ENCODE measurements around the gene SORCS2. TPM values are rescaled to one million over a fixed set of nuclear protein-coding genes. Genes with fewer than 3 reads are reported as not detected.

The SORCS2 gene
- total RNA-seq, 1 experiment from 2014 or later, result 0.06 TPM

GRCh38 chr4:7697343-7697742, 505.0 kb downstream of the SORCS2 start:
- Histone ChIP-seq H3K9me3 (ENCODE audit: low read depth, low read length, poor library complexity, severe bottlenecking) (no peaks in the 10 kb centered on the region), H3K4me3 (ENCODE audit: low read depth, low read length, poor library complexity, severe bottlenecking) (no peak overlapping the region), H3K4me1 (ENCODE audit: insufficient read depth, low read length, poor library complexity, severe bottlenecking) (no peaks in the 10 kb centered on the region), H3K36me3 (ENCODE audit: insufficient read depth, low read length, poor library complexity, severe bottlenecking) (no peaks in the 10 kb centered on the region), H3K27ac (ENCODE audit: low read depth, low read length, poor library complexity, severe bottlenecking) (no peak overlapping the region), H3K27me3 (replicated peaks; ENCODE audit: insufficient read depth, low read depth, low read length, poor library complexity) (peaks cover 9% of the 10 kb centered on the region)
- TF ChIP-seq EZH2 (IDR thresholded peaks at IDR 0.05; ENCODE audit: borderline replicate concordance, low read depth, low read length, poor library complexity, severe bottlenecking), result no peak
- ChIA-PET POLR2A (ENCODE audit: low non-redundant PET) (no interaction called here), CTCF (no interaction called here)
- no TSS peak for BruUV-seq (replicated peaks)
- intact Hi-C loops (cut with micrococcal nuclease; ENCODE audit: unreplicated experiment), result no loop called here
- no peak for DNase-seq (ENCODE audit: low spot score)

- CTCF ChIA-PET, result no interaction called here
- no peaks in the 10 kb centered on the region for H3K4me1 ChIP-seq (ENCODE audit: insufficient read depth, low read length, poor library complexity, severe bottlenecking)
- H3K27ac ChIP-seq (ENCODE audit: low read depth, low read length, poor library complexity, severe bottlenecking), result no peak overlapping the region
- intact Hi-C loops (cut with micrococcal nuclease; ENCODE audit: unreplicated experiment), result no loop called here
- no peak for TF ChIP-seq EZH2 (IDR thresholded peaks at IDR 0.05; ENCODE audit: borderline replicate concordance, low read depth, low read length, poor library complexity, severe bottlenecking)
- TF ChIP-seq CTCF (conservative IDR thresholded peaks at IDR 0.05; ENCODE audit: low read depth, low read length), result no peak
- POLR2A ChIA-PET (ENCODE audit: low non-redundant PET), result no interaction called here
- no peak for DNase-seq (ENCODE audit: low spot score)
- H3K27me3 ChIP-seq (replicated peaks; ENCODE audit: insufficient read depth, low read depth, low read length, poor library complexity), result peaks cover 9% of the 10 kb centered on the region
- no peak overlapping the region for H3K4me3 ChIP-seq (ENCODE audit: low read depth, low read length, poor library complexity, severe bottlenecking)
- no peaks in the 10 kb centered on the region for H3K36me3 ChIP-seq (ENCODE audit: insufficient read depth, low read length, poor library complexity, severe bottlenecking)
- H3K9me3 ChIP-seq (ENCODE audit: low read depth, low read length, poor library complexity, severe bottlenecking), result no peaks in the 10 kb centered on the region
- BruUV-seq (replicated peaks), result no TSS peak
These were observed 505.5 kb downstream of the SORCS2 start for GRCh38 chr4:7697821-7698220.

GRCh38 chr4:7698584-7698983, 506.2 kb downstream of the SORCS2 start:
- CTCF ChIA-PET, result no interaction called here
- intact Hi-C loops (cut with micrococcal nuclease; ENCODE audit: unreplicated experiment), result no loop called here
- no peak for DNase-seq (ENCODE audit: low spot score)

More at GRCh38 chr4:7698584-7698983, 506.2 kb downstream of the SORCS2 start:
- POLR2A ChIA-PET (ENCODE audit: low non-redundant PET), result no interaction called here
- Histone ChIP-seq H3K9me3 (ENCODE audit: low read depth, low read length, poor library complexity, severe bottlenecking) (no peaks in the 10 kb centered on the region), H3K36me3 (ENCODE audit: insufficient read depth, low read length, poor library complexity, severe bottlenecking) (no peaks in the 10 kb centered on the region), H3K27me3 (replicated peaks; ENCODE audit: insufficient read depth, low read depth, low read length, poor library complexity) (peaks cover 9% of the 10 kb centered on the region), H3K4me3 (ENCODE audit: low read depth, low read length, poor library complexity, severe bottlenecking) (no peak overlapping the region), H3K4me1 (ENCODE audit: insufficient read depth, low read length, poor library complexity, severe bottlenecking) (no peaks in the 10 kb centered on the region), H3K27ac (ENCODE audit: low read depth, low read length, poor library complexity, severe bottlenecking) (no peak overlapping the region)
- TF ChIP-seq CTCF (conservative IDR thresholded peaks at IDR 0.05; ENCODE audit: low read depth, low read length) (no peak; the same call in 1 of the 2 replicates), EZH2 (IDR thresholded peaks at IDR 0.05; ENCODE audit: borderline replicate concordance, low read depth, low read length, poor library complexity, severe bottlenecking) (no peak)
- BruUV-seq (replicated peaks), result no TSS peak

Data from A673 (cell line).